NCI-H187 (cell line): ENCODE data around the gene TMEM131.

Experiments
- DNase-seq, 2 experiments: peaks; one replicate each; lab custom pipeline; 2025; lab: John Stamatoyannopoulos, UW

Gene TMEM131

GRCh38 chr2:97759727-97760407, 235.9 kb downstream of the TMEM131 start:
- DNase-seq = no peak

DNA sequence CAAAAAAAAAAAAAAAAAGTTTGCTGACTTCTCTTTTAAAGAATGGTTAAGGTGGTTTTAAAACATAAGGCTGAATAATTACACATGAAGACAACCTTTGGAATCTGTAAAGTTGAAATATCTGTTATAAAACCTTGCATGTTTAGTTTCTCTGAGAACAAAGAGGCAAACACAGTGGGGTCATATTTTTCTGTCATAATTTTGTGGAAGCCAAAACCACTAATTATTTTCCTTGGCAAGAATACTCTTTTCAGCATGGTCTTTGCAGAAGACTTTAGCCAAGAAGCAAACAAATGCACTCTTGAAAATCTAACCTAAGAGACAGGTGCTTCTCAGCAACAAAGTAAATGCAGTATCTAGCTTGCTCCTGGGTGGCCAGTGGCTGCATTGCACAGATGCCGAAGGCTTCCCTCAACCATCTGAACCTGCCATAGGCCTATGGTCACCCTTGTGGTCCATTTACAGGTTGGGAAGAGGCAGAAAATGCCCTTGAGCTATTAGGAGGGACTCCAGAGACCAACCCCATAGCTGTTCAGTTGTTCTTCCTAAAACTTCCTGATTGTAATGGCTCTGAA, 237.5 kb downstream of the TMEM131 start:
- DNase-seq = no peak

GRCh38 chr2:97757062-97757461, 238.7 kb downstream of the TMEM131 start:
- no peak for DNase-seq

GRCh38 chr2:97755491-97755890, 240.3 kb downstream of the TMEM131 start:
- DNase-seq = no peak

GRCh38 chr2:97754690-97755346, 240.9 kb downstream of the TMEM131 start:
- DNase-seq = no peak

GRCh38 chr2:97752342-97753334, 243.1 kb downstream of the TMEM131 start:
- DNase-seq = no peak

DNA sequence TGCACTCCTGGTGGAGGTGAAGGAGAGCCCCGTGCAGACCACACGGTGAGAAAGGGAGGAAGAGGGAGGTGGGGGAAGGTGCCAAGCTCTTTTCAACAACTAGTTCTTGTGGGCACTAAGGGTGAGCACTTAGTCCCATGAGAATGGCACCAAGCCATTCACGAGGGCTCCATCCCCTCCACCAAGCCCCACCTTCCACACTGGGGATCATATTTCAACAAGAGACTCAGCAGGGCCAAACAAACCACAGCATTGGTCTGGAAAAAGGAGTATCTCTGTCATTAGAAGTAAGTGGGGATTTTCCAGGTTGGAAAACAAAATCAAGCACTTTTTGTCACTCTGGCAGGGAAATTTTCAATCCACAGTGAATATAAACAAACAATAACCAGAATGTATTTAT, 244.0 kb downstream of the TMEM131 start:
- peak; percentile 72 to 83 for DNase-seq

- no peak for DNase-seq
Measured at GRCh38 chr2:97750017-97750416, 245.7 kb downstream of the TMEM131 start.

- DNase-seq = no peak
Measured at GRCh38 chr2:97749581-97749980, 246.2 kb downstream of the TMEM131 start.

- no peak for DNase-seq
Measured at GRCh38 chr2:97747716-97748115, 248.0 kb downstream of the TMEM131 start.

- DNase-seq = no peak
Measured at GRCh38 chr2:97747285-97747684, 248.5 kb downstream of the TMEM131 start.

DNA sequence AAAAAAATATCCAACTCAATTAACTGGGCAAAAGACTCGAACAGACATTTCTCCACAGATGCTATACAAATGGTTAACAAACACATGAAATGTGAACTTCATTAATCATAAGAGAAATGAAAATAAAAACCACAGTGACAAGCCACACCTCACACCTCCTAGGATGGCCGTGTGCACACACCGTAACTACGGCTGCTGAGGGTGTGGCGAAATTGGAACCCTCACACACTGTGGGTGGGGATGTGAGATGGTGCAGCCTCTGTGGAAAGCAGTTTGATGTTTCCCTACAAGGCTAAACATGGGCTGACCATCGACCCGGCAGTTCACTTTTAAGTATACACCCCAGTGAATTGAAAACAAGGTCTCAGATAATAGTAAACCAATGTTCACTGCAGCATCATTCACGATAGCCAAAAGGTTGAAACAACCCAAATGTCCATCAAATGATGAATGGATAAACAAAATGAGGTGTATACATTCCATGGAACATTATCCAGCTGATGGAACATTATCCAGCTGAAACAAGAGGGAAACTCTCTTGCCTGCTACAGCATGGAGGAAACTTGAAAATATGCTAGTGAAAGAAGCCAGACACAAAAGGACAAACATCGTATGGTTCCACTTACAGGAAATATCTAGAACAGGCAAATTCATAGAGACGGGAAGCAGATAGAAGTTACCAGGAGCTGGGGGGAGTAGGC, 250.1 kb downstream of the TMEM131 start:
- DNase-seq = peak; percentile 52 to 58

DNA sequence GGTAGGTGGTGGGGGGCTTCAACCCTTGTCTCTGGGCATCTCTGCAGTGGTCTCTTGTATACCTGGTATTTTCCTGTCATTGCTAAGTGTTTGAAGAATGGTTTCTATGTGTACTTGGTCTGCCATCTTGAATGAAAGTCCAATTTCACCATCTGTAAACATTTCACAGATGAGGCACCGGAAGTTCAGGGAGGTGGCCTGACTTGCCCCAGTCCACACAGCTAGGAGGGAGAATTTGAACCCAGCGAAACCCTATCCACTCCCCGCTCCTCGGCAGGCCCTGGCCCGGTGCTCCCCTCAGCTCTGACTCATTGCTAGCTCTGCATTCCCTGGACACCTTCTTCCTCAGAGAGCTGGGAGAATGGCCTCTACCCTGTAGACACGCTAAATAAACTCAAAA, 251.8 kb downstream of the TMEM131 start:
- no peak for DNase-seq

DNA sequence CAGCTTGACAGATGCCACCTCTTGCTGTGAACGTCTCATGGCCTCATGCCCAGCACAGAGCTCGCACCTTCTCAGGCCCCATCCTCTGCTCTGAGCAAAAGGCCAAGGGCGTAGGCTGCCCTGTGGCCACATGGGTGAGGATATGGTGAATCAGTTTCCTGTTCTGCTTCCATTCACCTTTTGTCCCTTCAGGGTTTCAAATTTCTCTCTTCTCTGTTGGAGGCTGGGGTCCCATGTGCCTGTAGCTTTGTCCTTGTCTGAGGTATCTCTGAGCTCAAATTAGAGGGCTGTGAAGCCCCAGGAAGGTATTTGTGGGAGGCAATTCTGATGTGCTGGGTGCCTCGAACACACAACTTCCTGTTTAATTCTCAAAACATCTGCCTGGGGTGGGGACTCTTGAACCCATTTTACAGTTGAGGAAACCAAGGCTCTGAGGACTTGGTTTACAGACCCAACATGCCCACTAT, 253.3 kb downstream of the TMEM131 start:
- DNase-seq = no peak

DNA sequence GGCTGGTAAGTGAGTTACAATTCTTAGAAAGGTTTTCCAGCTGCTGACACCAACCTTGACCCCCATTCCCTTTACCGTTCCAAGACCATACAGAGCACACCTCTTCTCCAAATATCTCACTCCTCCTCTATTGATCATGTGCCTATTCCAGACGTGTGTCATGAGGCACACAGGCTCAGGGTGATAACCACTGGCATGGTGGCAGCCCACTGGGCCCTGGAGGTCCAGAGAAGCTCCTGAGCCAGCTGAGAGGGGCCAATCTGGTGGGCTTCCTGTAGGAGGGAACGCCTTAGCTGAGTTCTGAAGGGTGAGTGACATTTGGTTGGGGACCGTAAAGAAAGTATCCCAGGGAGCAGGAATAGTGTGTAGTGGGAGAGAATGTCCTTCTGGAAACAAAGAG, 254.1 kb downstream of the TMEM131 start:
- DNase-seq = peak in 1 of 2 experiments; percentile 51

DNA sequence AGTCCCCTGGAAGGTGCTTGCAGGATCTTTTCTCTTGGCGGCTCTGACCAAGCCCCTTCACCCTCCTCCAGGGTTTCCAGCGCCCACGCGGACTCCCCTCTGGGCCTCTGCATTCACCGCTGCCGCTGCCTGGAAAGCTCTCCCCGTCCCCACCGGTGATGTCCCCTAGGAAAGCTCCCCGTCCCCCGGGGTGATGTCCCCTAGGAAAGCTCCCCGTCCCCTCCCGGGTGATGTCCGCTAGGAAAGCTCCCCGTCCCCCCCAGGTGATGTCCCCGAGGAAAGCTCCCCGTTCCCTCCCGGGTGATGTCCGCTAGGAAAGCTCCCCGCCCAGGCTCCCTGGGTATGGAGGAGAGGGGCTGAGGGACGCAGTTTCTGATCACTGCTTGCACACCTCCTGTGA, 254.5 kb downstream of the TMEM131 start:
- no peak for DNase-seq

DNA sequence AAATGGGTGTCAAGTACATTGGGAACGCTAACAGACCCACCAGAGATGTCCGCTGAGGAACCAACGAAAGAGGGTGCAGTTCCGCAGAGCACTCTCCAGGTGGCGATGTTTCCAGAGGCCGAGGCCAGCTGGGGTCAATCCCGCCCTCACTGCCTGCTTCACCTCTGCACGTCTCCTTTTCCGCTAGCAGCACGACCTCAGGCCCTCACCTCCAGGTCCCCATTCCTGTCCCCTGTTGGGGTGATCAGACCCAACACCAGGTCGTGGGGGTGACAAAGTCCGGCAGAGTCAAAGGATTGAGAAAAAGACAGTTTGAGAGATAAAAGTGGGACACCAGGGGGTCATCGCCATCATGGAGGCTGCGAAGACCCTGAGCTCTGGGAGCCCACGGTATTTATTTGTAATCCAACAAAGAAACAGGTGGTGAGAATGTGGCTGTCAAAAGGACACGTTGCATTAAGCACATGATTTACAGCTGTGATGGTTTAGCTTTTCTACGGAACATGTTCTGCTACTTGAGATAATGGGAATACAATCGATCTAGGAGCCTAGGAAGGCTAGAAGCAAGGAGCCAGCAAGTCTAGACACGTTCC, 255.1 kb downstream of the TMEM131 start:
- DNase-seq = peak; percentile 76 to 97

GRCh38 chr2:97739893-97740245, 255.9 kb downstream of the TMEM131 start:
- DNase-seq = peak in 1 of 2 experiments; percentile 26

- no peak for DNase-seq
Measured at GRCh38 chr2:97739020-97739892, 256.5 kb downstream of the TMEM131 start.
